ENCODE data around the gene EYA2. TPM values are rescaled to one million over a fixed set of nuclear protein-coding genes. Genes with fewer than 3 reads are reported as not detected.

Gene EYA2
- total and polyA plus RNA-seq, 2 experiments from 2014 or later: 1.4 to 2.0 TPM

DNA sequence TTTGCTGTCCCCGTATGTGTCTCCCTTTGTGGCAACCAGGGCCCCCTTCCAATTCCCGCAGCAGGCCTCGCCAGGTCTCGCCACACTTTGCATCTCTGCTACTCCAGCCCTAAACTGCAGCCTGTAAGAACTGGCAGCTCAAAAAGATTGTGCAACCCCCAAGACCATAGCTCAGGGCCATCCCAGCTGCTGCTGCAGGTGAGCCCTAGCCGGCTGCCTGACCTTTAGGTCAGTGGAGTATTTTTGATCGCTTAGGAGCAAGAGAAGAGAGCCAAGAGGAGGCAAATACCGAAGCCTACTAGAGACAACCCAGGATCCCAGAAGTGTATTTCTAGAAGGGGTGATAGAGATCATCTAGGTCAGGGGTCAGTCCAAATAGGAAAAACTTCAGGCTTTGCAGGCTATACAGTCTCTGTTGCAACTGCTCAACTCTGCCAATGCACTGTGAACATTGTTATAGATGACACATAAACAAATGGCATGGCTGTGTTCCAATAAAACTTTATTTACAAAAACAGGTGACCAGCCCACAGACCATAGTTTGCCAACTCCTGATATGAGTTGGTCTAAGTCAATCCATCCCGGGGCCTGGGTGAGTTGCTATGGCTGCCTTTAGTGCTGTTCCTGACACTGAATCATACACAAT is 138.4 kb downstream of the EYA2 start:
- Histone ChIP-seq H3K27me3 (no peaks in the 10 kb centered on the region), H4K20me1 (ENCODE audit: insufficient read depth, poor library complexity, severe bottlenecking) (no peaks in the 10 kb centered on the region), H3K9me2 (replicated peaks; ENCODE audit: insufficient read depth) (no peaks in the 10 kb centered on the region), H2AFZ (no peak overlapping the region), H3K36me3 (replicated peaks; ENCODE audit: insufficient read depth, low read depth) (no peaks in the 10 kb centered on the region), H3K4me2 (no peak overlapping the region), H3K9me3 (ENCODE audit: low read depth) (no peaks in the 10 kb centered on the region), H3K4me3 (no peak overlapping the region), H3K79me2 (no peaks in the 10 kb centered on the region), H3K4me1 (ENCODE audit: insufficient read depth) (no peaks in the 10 kb centered on the region), H3K27ac (no peak overlapping the region)
- 77% methylated on average over 8 of the region's 8 CpGs for WGBS (ENCODE audit: low lambda C conversion rate, missing lambda C conversion rate)
- no peak for DNase-seq (ENCODE audit: low spot score)
- TF ChIP-seq EZH2 (IDR thresholded peaks at IDR 0.05; ENCODE audit: borderline replicate concordance): no peak
- TF ChIP-seq, protein P1, sequence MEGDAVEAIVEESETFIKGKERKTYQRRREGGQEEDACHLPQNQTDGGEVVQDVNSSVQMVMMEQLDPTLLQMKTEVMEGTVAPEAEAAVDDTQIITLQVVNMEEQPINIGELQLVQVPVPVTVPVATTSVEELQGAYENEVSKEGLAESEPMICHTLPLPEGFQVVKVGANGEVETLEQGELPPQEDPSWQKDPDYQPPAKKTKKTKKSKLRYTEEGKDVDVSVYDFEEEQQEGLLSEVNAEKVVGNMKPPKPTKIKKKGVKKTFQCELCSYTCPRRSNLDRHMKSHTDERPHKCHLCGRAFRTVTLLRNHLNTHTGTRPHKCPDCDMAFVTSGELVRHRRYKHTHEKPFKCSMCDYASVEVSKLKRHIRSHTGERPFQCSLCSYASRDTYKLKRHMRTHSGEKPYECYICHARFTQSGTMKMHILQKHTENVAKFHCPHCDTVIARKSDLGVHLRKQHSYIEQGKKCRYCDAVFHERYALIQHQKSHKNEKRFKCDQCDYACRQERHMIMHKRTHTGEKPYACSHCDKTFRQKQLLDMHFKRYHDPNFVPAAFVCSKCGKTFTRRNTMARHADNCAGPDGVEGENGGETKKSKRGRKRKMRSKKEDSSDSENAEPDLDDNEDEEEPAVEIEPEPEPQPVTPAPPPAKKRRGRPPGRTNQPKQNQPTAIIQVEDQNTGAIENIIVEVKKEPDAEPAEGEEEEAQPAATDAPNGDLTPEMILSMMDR (IDR thresholded peaks at IDR 0.05; ENCODE audit: poor library complexity): no peak
- TF ChIP-seq EZH2phosphoT487 (IDR thresholded peaks at IDR 0.05; ENCODE audit: low read depth, severe bottlenecking, unreplicated experiment): no peak

DNA sequence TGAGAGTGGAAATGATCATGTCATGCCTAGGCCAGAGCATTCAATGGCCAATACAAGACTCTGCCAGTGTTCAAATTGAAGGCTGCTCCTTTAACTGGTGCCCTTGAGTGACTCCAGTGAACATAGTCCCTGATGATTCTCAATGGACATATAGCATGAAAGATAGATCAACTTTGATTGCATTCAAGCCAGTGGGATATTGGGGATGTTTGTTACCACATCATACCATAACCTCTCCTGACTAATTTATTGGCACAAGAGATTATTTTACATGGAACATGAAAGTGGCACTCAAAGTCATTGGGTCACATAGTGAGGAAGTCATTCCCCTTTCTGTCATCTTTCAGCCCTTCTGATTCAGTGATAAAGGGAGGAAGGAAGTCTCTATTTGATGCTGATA is 139.0 kb downstream of the EYA2 start:
- Histone ChIP-seq H3K9me3 (ENCODE audit: low read depth) (no peaks in the 10 kb centered on the region), H3K4me3 (no peak overlapping the region), H3K36me3 (replicated peaks; ENCODE audit: insufficient read depth, low read depth) (no peaks in the 10 kb centered on the region), H3K79me2 (no peaks in the 10 kb centered on the region), H3K4me1 (ENCODE audit: insufficient read depth) (no peaks in the 10 kb centered on the region), H4K20me1 (ENCODE audit: insufficient read depth, poor library complexity, severe bottlenecking) (no peaks in the 10 kb centered on the region), H3K27ac (no peak overlapping the region), H3K27me3 (no peaks in the 10 kb centered on the region), H2AFZ (no peak overlapping the region), H3K9me2 (replicated peaks; ENCODE audit: insufficient read depth) (no peaks in the 10 kb centered on the region), H3K4me2 (no peak overlapping the region)
- TF ChIP-seq, protein P1 (IDR thresholded peaks at IDR 0.05; ENCODE audit: poor library complexity): no peak
- no peak for TF ChIP-seq EZH2phosphoT487 (IDR thresholded peaks at IDR 0.05; ENCODE audit: low read depth, severe bottlenecking, unreplicated experiment)
- TF ChIP-seq EZH2 (IDR thresholded peaks at IDR 0.05; ENCODE audit: borderline replicate concordance): no peak
- no peak for DNase-seq (ENCODE audit: low spot score)

DNA sequence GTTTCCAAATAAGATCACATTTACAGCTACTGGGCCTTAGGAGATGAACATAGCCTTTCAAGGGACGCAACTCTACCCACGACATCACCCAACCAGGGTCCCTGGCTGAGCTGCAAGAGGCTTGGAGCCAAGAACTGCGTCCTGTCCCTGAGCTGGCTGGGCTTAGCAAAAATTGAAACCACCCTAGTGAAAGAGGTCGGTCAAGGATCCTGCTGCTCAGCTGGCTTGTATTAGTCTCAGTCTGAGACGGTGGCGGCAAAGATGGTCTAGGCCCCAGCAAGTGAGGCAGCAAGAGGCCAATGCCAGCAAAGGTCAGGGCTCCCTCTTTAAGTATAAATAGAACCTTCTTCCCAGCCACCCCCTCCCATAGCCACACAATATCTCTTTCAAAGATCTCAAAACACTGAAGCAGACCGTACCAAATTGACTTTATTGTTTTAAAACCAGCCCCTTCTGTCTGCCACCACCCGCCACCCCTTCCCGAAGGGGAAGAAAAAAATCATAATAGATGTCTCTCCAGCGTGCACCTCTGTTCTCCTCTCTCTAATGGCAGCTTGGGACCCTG is 140.5 kb downstream of the EYA2 start:
- DNase-seq (ENCODE audit: low spot score): no peak
- H2AFZ ChIP-seq: no peak overlapping the region
- H3K79me2 ChIP-seq: no peaks in the 10 kb centered on the region
- H3K4me2 ChIP-seq: no peak overlapping the region
- no peak overlapping the region for H3K4me3 ChIP-seq
- H4K20me1 ChIP-seq (ENCODE audit: insufficient read depth, poor library complexity, severe bottlenecking): no peaks in the 10 kb centered on the region
- no peak overlapping the region for H3K27ac ChIP-seq
- H3K9me3 ChIP-seq (ENCODE audit: low read depth): no peaks in the 10 kb centered on the region
- no peaks in the 10 kb centered on the region for H3K27me3 ChIP-seq
- H3K4me1 ChIP-seq (ENCODE audit: insufficient read depth): no peaks in the 10 kb centered on the region
- H3K9me2 ChIP-seq (replicated peaks; ENCODE audit: insufficient read depth): no peaks in the 10 kb centered on the region
- TF ChIP-seq EZH2phosphoT487 (IDR thresholded peaks at IDR 0.05; ENCODE audit: low read depth, severe bottlenecking, unreplicated experiment) (no peak), EZH2 (IDR thresholded peaks at IDR 0.05; ENCODE audit: borderline replicate concordance) (no peak)
- TF ChIP-seq, protein P1 (IDR thresholded peaks at IDR 0.05; ENCODE audit: poor library complexity): no peak
- no peaks in the 10 kb centered on the region for H3K36me3 ChIP-seq (replicated peaks; ENCODE audit: insufficient read depth, low read depth)
- 67% methylated on average over 10 of the region's 10 CpGs for WGBS (ENCODE audit: low lambda C conversion rate, missing lambda C conversion rate)

Measured in hepatocyte (in vitro differentiated cells).